ENCODE measurements around the gene DCLK3. TPM values are rescaled to one million over a fixed set of nuclear protein-coding genes. Genes with fewer than 3 reads are reported as not detected.

DCLK3 gene
- total RNA-seq, 1 experiment from 2014 or later: 0.55 TPM

DNA sequence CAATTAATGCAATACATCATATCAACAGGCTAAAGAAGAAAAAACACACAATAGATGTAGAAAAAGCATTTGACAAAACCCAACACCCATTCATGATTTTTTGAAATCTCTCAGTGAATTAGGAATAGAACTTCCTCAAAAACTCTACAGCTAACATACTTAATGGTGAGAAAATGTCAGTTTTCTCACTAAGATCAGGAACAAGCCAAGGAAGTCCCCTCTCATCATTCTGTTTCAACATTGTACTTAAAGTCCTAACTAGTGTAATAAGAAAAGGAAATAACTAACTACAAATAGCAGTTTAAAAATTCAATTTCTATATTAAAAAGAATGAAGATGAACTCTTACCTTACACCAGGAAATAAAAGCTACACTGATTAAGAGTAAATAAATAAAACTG, 77.8 kb downstream of the DCLK3 start (continued):
- TF ChIP-seq, protein P1, sequence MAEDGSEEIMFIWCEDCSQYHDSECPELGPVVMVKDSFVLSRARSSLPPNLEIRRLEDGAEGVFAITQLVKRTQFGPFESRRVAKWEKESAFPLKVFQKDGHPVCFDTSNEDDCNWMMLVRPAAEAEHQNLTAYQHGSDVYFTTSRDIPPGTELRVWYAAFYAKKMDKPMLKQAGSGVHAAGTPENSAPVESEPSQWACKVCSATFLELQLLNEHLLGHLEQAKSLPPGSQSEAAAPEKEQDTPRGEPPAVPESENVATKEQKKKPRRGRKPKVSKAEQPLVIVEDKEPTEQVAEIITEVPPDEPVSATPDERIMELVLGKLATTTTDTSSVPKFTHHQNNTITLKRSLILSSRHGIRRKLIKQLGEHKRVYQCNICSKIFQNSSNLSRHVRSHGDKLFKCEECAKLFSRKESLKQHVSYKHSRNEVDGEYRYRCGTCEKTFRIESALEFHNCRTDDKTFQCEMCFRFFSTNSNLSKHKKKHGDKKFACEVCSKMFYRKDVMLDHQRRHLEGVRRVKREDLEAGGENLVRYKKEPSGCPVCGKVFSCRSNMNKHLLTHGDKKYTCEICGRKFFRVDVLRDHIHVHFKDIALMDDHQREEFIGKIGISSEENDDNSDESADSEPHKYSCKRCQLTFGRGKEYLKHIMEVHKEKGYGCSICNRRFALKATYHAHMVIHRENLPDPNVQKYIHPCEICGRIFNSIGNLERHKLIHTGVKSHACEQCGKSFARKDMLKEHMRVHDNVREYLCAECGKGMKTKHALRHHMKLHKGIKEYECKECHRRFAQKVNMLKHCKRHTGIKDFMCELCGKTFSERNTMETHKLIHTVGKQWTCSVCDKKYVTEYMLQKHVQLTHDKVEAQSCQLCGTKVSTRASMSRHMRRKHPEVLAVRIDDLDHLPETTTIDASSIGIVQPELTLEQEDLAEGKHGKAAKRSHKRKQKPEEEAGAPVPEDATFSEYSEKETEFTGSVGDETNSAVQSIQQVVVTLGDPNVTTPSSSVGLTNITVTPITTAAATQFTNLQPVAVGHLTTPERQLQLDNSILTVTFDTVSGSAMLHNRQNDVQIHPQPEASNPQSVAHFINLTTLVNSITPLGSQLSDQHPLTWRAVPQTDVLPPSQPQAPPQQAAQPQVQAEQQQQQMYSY (CRISPR knock-in tag; IDR thresholded peaks at IDR 0.05): no peak
- no peak for TF ChIP-seq IRF2 (CRISPR knock-in tag; IDR thresholded peaks at IDR 0.05; ENCODE audit: borderline replicate concordance, low read depth)
- TF ChIP-seq, protein P2, sequence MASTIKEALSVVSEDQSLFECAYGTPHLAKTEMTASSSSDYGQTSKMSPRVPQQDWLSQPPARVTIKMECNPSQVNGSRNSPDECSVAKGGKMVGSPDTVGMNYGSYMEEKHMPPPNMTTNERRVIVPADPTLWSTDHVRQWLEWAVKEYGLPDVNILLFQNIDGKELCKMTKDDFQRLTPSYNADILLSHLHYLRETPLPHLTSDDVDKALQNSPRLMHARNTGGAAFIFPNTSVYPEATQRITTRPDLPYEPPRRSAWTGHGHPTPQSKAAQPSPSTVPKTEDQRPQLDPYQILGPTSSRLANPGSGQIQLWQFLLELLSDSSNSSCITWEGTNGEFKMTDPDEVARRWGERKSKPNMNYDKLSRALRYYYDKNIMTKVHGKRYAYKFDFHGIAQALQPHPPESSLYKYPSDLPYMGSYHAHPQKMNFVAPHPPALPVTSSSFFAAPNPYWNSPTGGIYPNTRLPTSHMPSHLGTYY (CRISPR knock-in tag; IDR thresholded peaks at IDR 0.05): no peak
- TF ChIP-seq, protein P3, sequence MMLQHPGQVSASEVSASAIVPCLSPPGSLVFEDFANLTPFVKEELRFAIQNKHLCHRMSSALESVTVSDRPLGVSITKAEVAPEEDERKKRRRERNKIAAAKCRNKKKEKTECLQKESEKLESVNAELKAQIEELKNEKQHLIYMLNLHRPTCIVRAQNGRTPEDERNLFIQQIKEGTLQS (CRISPR knock-in tag; conservative IDR thresholded peaks at IDR 0.05): no peak
- TF ChIP-seq, protein P4, sequence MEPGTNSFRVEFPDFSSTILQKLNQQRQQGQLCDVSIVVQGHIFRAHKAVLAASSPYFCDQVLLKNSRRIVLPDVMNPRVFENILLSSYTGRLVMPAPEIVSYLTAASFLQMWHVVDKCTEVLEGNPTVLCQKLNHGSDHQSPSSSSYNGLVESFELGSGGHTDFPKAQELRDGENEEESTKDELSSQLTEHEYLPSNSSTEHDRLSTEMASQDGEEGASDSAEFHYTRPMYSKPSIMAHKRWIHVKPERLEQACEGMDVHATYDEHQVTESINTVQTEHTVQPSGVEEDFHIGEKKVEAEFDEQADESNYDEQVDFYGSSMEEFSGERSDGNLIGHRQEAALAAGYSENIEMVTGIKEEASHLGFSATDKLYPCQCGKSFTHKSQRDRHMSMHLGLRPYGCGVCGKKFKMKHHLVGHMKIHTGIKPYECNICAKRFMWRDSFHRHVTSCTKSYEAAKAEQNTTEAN (CRISPR knock-in tag; IDR thresholded peaks at IDR 0.05): no peak
- TF ChIP-seq, protein P5, sequence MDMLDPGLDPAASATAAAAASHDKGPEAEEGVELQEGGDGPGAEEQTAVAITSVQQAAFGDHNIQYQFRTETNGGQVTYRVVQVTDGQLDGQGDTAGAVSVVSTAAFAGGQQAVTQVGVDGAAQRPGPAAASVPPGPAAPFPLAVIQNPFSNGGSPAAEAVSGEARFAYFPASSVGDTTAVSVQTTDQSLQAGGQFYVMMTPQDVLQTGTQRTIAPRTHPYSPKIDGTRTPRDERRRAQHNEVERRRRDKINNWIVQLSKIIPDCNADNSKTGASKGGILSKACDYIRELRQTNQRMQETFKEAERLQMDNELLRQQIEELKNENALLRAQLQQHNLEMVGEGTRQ (CRISPR knock-in tag; IDR thresholded peaks at IDR 0.05): no peak
- no peak for TF ChIP-seq ZNF396 (CRISPR knock-in tag; IDR thresholded peaks at IDR 0.05; ENCODE audit: borderline replicate concordance)
- no peak for TF ChIP-seq ZNF317 (CRISPR knock-in tag; IDR thresholded peaks at IDR 0.05; ENCODE audit: borderline replicate concordance, low read depth)

DNA sequence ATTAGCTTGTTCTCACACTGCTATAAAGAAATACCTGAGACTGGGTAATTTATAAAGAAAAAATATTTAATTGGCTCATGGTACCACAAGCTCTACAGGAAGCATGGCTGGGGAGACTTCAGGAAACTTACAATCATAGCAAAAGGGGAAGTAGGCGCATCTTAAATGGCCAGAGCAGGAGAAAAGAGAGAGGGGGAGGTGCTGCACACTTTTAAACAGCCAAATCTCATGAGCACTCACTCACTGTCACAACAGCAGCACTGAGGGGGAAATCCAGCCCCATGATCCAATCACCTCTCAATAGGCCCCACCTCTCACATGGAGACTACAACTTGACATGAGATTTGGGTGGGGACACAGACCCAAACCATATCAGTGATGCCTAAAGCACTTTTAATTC, 82.5 kb downstream of the DCLK3 start:
- no peaks in the 10 kb centered on the region for H3K27me3 Mint-ChIP-seq (ENCODE audit: low read depth)
- no peak overlapping the region for H3K4me3 Mint-ChIP-seq
- peaks cover 29% of the 10 kb centered on the region for H3K36me3 Mint-ChIP-seq
- peaks cover 48% of the 10 kb centered on the region for H3K9me3 Mint-ChIP-seq
- ATAC-seq: no peak
- TF ChIP-seq, protein P6, sequence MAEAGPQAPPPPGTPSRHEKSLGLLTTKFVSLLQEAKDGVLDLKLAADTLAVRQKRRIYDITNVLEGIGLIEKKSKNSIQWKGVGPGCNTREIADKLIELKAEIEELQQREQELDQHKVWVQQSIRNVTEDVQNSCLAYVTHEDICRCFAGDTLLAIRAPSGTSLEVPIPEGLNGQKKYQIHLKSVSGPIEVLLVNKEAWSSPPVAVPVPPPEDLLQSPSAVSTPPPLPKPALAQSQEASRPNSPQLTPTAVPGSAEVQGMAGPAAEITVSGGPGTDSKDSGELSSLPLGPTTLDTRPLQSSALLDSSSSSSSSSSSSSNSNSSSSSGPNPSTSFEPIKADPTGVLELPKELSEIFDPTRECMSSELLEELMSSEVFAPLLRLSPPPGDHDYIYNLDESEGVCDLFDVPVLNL (CRISPR knock-in tag; IDR thresholded peaks at IDR 0.05; ENCODE audit: borderline replicate concordance, low read depth): no peak
- TF ChIP-seq, protein P7, sequence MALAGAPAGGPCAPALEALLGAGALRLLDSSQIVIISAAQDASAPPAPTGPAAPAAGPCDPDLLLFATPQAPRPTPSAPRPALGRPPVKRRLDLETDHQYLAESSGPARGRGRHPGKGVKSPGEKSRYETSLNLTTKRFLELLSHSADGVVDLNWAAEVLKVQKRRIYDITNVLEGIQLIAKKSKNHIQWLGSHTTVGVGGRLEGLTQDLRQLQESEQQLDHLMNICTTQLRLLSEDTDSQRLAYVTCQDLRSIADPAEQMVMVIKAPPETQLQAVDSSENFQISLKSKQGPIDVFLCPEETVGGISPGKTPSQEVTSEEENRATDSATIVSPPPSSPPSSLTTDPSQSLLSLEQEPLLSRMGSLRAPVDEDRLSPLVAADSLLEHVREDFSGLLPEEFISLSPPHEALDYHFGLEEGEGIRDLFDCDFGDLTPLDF (CRISPR knock-in tag; IDR thresholded peaks at IDR 0.05): no peak
- TF ChIP-seq JUN (CRISPR knock-in tag; IDR thresholded peaks at IDR 0.05) (no peak), ZNF232 (CRISPR knock-in tag; IDR thresholded peaks at IDR 0.05) (no peak), ATF1 (CRISPR knock-in tag; IDR thresholded peaks at IDR 0.05) (no peak), ZNF416 (CRISPR knock-in tag; IDR thresholded peaks at IDR 0.05) (no peak), HMGA2 (CRISPR knock-in tag; IDR thresholded peaks at IDR 0.05) (no peak), ZNF263 (CRISPR knock-in tag; IDR thresholded peaks at IDR 0.05; ENCODE audit: low read depth) (no peak), ZBTB21 (CRISPR knock-in tag; IDR thresholded peaks at IDR 0.05; ENCODE audit: borderline replicate concordance) (no peak), MXD4 (CRISPR knock-in tag; IDR thresholded peaks at IDR 0.05; ENCODE audit: borderline replicate concordance) (no peak)
- TF ChIP-seq, protein P8, sequence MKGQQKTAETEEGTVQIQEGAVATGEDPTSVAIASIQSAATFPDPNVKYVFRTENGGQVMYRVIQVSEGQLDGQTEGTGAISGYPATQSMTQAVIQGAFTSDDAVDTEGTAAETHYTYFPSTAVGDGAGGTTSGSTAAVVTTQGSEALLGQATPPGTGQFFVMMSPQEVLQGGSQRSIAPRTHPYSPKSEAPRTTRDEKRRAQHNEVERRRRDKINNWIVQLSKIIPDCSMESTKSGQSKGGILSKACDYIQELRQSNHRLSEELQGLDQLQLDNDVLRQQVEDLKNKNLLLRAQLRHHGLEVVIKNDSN (CRISPR knock-in tag; IDR thresholded peaks at IDR 0.05): no peak
- TF ChIP-seq, protein P9, sequence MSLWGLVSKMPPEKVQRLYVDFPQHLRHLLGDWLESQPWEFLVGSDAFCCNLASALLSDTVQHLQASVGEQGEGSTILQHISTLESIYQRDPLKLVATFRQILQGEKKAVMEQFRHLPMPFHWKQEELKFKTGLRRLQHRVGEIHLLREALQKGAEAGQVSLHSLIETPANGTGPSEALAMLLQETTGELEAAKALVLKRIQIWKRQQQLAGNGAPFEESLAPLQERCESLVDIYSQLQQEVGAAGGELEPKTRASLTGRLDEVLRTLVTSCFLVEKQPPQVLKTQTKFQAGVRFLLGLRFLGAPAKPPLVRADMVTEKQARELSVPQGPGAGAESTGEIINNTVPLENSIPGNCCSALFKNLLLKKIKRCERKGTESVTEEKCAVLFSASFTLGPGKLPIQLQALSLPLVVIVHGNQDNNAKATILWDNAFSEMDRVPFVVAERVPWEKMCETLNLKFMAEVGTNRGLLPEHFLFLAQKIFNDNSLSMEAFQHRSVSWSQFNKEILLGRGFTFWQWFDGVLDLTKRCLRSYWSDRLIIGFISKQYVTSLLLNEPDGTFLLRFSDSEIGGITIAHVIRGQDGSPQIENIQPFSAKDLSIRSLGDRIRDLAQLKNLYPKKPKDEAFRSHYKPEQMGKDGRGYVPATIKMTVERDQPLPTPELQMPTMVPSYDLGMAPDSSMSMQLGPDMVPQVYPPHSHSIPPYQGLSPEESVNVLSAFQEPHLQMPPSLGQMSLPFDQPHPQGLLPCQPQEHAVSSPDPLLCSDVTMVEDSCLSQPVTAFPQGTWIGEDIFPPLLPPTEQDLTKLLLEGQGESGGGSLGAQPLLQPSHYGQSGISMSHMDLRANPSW (CRISPR knock-in tag; conservative IDR thresholded peaks at IDR 0.05; ENCODE audit: low read depth): no peak
- H3K27ac Mint-ChIP-seq: no peak overlapping the region
- POLR2A ChIA-PET: no interaction called here
- H3K4me1 Mint-ChIP-seq: 0 out of 2 replicates have a peak, but pooled peaks cover 3% of the 10 kb centered on the region
- CTCF ChIA-PET: no interaction called here
- DNase-seq (ENCODE audit: low spot score): no peak

Measured in WTC11 (cell line).